Neural crest cell (in vitro differentiated cells): ENCODE results near the gene SIVA1. TPM values are rescaled to one million over a fixed set of nuclear protein-coding genes. Genes with fewer than 3 reads are reported as not detected.

Source experiments
- DNase-seq: peaks from one replicate; pipeline ENCODE4 v3.0.0; 2021; ENCODE audit warnings: low read depth, mixed read lengths, low spot score
- H3K27ac Mint-ChIP-seq: one replicate; pipeline ENCODE4 v1.8.0; 2021; ENCODE audit warnings: mild to moderate bottlenecking, mixed read lengths; ENCODE audit not compliant: unreplicated experiment
- H3K27me3 Mint-ChIP-seq: 2 replicates; pipeline ENCODE4 v1.8.0; 2021; ENCODE audit warnings: low read depth, mild to moderate bottlenecking, mixed read lengths
- H3K36me3 Mint-ChIP-seq: 2 replicates; pipeline ENCODE4 v1.8.0; 2021; ENCODE audit warnings: low read depth, mild to moderate bottlenecking, mixed read lengths
- H3K4me1 Mint-ChIP-seq: 2 replicates; pipeline ENCODE4 v1.8.0; 2021; ENCODE audit warnings: mixed read lengths
- H3K4me3 Mint-ChIP-seq: one replicate; pipeline ENCODE4 v1.8.0; 2021; ENCODE audit warnings: mild to moderate bottlenecking, mixed read lengths
- H3K9me3 Mint-ChIP-seq: 2 replicates; pipeline ENCODE4 v1.8.0; 2021; ENCODE audit warnings: mixed read lengths
- CTCF ChIP-seq: fragments of 200-600 bp; sonication (generic); conservative IDR thresholded peaks from 2 replicates; pipeline ENCODE4 v1.5.0; 2021; ENCODE audit warnings: antibody characterized with exemption, mild to moderate bottlenecking
- total RNA-seq: library from RNA; stranded (reverse); gene quantifications from 2 replicates; pipeline ENCODE4 v1.2.1, GENCODE V29; 2021

SIVA1 gene
- total RNA-seq, 1 donor from 2014 or later, result 121 TPM

DNA sequence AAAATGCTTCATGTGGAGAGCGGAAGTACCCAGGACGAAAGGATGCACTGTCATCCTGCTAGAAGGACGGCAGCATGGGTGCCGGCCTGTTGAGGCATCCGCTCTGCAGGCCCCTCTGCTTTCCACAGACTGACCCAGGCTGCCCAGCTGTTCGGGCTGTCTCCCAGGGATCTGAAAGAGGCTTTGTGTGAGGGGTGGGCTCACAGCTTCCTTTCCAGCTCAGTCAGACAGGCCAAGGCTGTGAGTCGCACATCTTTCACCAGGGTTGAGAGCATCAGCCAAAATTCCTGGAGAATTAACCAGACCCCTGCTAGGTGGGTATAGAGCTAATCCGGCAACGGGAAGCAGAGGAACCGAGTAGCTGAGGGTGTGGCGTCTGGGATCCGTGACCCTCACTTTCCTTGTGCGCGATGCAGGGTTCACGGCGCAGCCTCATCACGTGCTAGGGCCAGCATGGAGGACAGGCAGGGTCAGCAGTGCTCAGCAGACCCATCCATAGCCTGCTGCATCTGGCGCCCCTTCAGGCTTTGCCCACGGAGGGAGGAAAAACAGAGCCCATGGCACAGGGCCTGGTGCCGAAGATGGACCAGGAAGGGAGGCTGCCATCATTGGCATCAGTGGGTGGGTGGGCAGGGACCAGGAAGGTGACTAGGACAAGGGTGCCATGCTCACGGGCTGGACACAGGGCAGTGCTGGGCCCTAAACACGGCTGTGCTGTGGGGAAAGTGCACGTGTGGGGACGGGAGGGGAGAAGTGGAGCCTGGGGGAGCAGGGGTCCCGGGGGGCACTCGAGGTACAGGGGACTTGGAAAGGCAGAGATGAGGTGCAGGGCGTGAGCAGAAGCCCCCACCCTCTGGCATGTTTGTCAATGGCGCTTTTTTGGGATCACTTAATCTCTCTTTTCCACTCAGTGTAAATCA lies 9.2 kb upstream of the SIVA1 start:
- Mint-ChIP-seq H3K27ac (no peak overlapping the region), H3K36me3 (no peaks in the 10 kb centered on the region), H3K4me1 (peaks cover 27% of the 10 kb centered on the region), H3K4me3 (no peak overlapping the region), H3K9me3 (no peaks in the 10 kb centered on the region), H3K27me3 (no peaks in the 10 kb centered on the region)
- TF ChIP-seq CTCF, result no peak
- DNase-seq, result no peak

DNA sequence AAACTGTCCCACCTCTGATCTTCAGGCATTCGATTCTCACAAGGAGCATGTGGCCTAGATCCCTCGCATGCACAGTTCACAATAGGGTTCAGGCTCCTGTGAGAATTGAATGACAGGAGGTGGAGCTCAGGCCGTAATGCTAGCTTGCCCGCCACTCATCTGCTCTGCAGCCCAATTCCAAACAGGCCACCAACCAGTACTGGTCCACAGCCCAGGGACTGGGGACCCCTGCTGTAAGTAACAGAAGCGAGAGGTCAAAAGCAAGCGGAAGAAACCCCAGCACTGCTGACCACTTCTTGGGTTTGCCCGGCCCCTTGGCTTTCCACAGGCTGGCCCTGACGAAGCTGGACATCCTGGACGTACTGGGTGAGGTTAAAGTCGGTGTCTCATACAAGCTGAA lies 8.5 kb upstream of the SIVA1 start:
- no peak overlapping the region for H3K4me3 Mint-ChIP-seq
- H3K9me3 Mint-ChIP-seq, result no peaks in the 10 kb centered on the region
- peak overlapping the region; percentile 62 for H3K27ac Mint-ChIP-seq
- no peaks in the 10 kb centered on the region for H3K27me3 Mint-ChIP-seq
- no peaks in the 10 kb centered on the region for H3K36me3 Mint-ChIP-seq
- TF ChIP-seq CTCF, result no peak
- DNase-seq, result no peak
- H3K4me1 Mint-ChIP-seq, result peaks cover 32% of the 10 kb centered on the region

GRCh38 chr14:104745431-104745830 lies 7.5 kb upstream of the SIVA1 start:
- Mint-ChIP-seq H3K27me3 (no peaks in the 10 kb centered on the region), H3K4me1 (peaks cover 32% of the 10 kb centered on the region), H3K36me3 (peaks cover 3% of the 10 kb centered on the region), H3K9me3 (no peaks in the 10 kb centered on the region), H3K4me3 (no peak overlapping the region), H3K27ac (no peak overlapping the region)
- no peak for DNase-seq
- TF ChIP-seq CTCF, result no peak

GRCh38 chr14:104746071-104746545 lies 6.8 kb upstream of the SIVA1 start:
- H3K36me3 Mint-ChIP-seq, result peaks cover 3% of the 10 kb centered on the region
- no peaks in the 10 kb centered on the region for H3K27me3 Mint-ChIP-seq
- H3K4me1 Mint-ChIP-seq, result peaks cover 32% of the 10 kb centered on the region
- H3K4me3 Mint-ChIP-seq, result no peak overlapping the region
- DNase-seq, result no peak
- TF ChIP-seq CTCF, result no peak
- H3K27ac Mint-ChIP-seq, result peak overlapping the region; percentile 27
- H3K9me3 Mint-ChIP-seq, result no peaks in the 10 kb centered on the region

DNA sequence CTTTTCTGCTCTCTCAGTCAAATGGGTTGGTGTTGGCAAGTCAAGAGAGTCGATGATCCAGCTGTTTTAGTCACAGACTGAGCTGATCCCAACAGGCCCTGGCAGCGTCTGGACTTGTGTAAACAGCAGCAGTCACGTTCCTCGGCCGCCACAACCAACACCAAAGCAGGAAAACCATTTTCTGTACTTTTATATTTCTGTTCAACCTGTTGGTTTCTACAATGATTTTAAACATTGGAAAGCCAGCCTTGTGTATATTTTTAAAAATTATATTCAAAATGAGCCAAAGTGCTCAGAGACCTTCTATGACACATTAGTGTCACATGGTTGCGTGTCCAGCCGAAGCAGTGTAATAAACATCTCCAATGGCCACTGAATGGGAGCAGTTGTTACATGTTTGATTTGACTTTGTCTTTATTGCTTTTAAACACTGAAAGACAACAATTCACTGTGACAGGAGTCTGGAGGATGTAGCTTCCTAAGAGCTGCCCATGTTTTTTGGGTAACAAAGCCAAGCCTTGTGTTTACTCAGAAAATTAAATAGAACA lies 5.9 kb upstream of the SIVA1 start:
- Mint-ChIP-seq H3K4me1 (peaks cover 32% of the 10 kb centered on the region), H3K27ac (no peak overlapping the region), H3K9me3 (no peaks in the 10 kb centered on the region), H3K36me3 (peaks cover 3% of the 10 kb centered on the region), H3K4me3 (no peak overlapping the region), H3K27me3 (no peaks in the 10 kb centered on the region)
- no peak for TF ChIP-seq CTCF
- DNase-seq, result no peak
